Vagina (tissue), 2 donors: ENCODE results near the gene DNAAF5.

Experiments used
- CTCF ChIP-seq, 3 experiments: fragments of 450-650 bp in 2 of 3; fragments of 200-600 bp in 1 of 3; sonication (generic) in 1 of 3; IDR thresholded peaks; one replicate each; pipeline ENCODE4 v1.5.1; 2017 to 2019; ENCODE audit warnings: antibody characterized with exemption in 3 of 3, mild to moderate bottlenecking in 2 of 3, moderate library complexity in 2 of 3
- POLR2AphosphoS5 ChIP-seq, 2 donors: sonication (generic); formaldehyde crosslinking; IDR thresholded peaks; one replicate each; pipeline ENCODE4 v1.9.0; 2017; ENCODE audit warnings: antibody characterized with exemption in 2 of 2, mild to moderate bottlenecking in 2 of 2, low read depth in 1 of 2; ENCODE audit not compliant: insufficient read depth in 1 of 2

GRCh38 chr7:748446-748845, 21.9 kb downstream of the DNAAF5 start:
- TF ChIP-seq POLR2AphosphoS5 (IDR thresholded peaks at IDR 0.05; ENCODE audit: insufficient read depth in 1 of 2, low read depth in 1 of 2) (no peak), CTCF (IDR thresholded peaks at IDR 0.05) (no peak)
